ENCODE results near the gene XIAP. TPM values are rescaled to one million over a fixed set of nuclear protein-coding genes. Genes with fewer than 3 reads are reported as not detected.
"Not testable (repeated sequence)": the region's sequence is repeated elsewhere in the genome, so short reads cannot be mapped to it uniquely, and the experiment has no call there.

XIAP gene
- total and polyA plus RNA-seq, 2 experiments from 2014 or later, result 13.7 to 36.1 TPM

GRCh38 chrX:123834116-123834515, 25.7 kb upstream of the XIAP start:
- Histone ChIP-seq H3K4me2 (no peak overlapping the region), H4K20me1 (ENCODE audit: insufficient read depth, poor library complexity, severe bottlenecking) (no peaks in the 10 kb centered on the region), H2AFZ (no peak overlapping the region), H3K9me2 (replicated peaks; ENCODE audit: insufficient read depth) (no peaks in the 10 kb centered on the region), H3K27me3 (no peaks in the 10 kb centered on the region), H3K36me3 (replicated peaks; ENCODE audit: insufficient read depth, low read depth) (no peaks in the 10 kb centered on the region), H3K4me1 (ENCODE audit: insufficient read depth) (peaks cover 4% of the 10 kb centered on the region), H3K4me3 (no peak overlapping the region), H3K79me2 (no peaks in the 10 kb centered on the region), H3K27ac (peak overlapping the region; percentile 3), H3K9me3 (ENCODE audit: low read depth) (no peaks in the 10 kb centered on the region)
- 30% methylated on average over 1 of the region's 1 CpG for WGBS (ENCODE audit: low lambda C conversion rate, missing lambda C conversion rate)
- TF ChIP-seq EZH2 (IDR thresholded peaks at IDR 0.05; ENCODE audit: borderline replicate concordance) (no peak), CTCF (IDR thresholded peaks at IDR 0.05; ENCODE audit: poor library complexity) (no peak), EZH2phosphoT487 (IDR thresholded peaks at IDR 0.05; ENCODE audit: low read depth, severe bottlenecking, unreplicated experiment) (no peak)
- no peak for DNase-seq (ENCODE audit: low spot score)

DNA sequence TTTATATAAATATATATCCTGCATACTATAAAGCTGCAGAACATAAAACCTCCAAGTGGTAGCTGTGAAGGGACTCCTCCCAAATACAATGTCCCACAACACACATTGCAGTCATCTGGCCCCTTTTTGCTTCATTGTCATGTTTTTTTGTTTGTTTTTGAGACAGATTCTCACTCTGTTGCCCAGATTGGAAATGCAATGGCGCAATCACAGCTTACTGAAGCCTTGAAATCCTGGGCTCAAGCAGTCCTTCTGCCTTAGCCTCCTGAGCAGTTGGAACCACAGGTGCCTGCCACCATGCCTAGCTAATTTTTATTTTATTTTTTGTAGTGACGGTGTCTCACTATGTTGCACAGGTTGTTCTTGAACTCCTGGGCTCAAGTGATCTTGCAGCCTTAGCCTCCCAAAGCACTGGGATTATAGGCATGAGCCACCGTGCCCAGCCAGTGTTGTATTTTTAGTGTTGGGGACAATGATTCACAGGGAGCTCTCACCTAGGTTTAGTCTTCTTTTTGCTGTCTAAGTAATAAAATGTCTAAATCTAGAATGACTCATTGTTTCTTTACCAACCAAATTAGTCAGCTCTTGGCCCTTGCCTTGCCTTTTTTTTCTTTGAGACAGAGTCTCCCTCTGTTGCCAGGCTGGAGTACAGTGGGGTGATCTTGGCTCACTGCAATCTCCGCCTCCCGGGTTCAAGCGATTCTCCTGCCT, 24.0 kb upstream of the XIAP start:
- Histone ChIP-seq H3K4me1 (ENCODE audit: insufficient read depth) (no peaks in the 10 kb centered on the region), H4K20me1 (ENCODE audit: insufficient read depth, poor library complexity, severe bottlenecking) (no peaks in the 10 kb centered on the region), H3K27ac (peak overlapping the region; percentile 33), H3K36me3 (replicated peaks; ENCODE audit: insufficient read depth, low read depth) (no peaks in the 10 kb centered on the region), H3K27me3 (no peaks in the 10 kb centered on the region), H2AFZ (no peak overlapping the region), H3K4me2 (no peak overlapping the region), H3K4me3 (no peak overlapping the region), H3K9me3 (ENCODE audit: low read depth) (no peaks in the 10 kb centered on the region), H3K9me2 (replicated peaks; ENCODE audit: insufficient read depth) (no peaks in the 10 kb centered on the region), H3K79me2 (no peaks in the 10 kb centered on the region)
- no peak for TF ChIP-seq EZH2 (IDR thresholded peaks at IDR 0.05; ENCODE audit: borderline replicate concordance)
- TF ChIP-seq CTCF (IDR thresholded peaks at IDR 0.05; ENCODE audit: poor library complexity), result no peak
- TF ChIP-seq EZH2phosphoT487 (IDR thresholded peaks at IDR 0.05; ENCODE audit: low read depth, severe bottlenecking, unreplicated experiment), result no peak
- DNase-seq (ENCODE audit: low spot score), result peak; percentile 20
- 85% methylated on average over 6 of the region's 6 CpGs for WGBS (ENCODE audit: low lambda C conversion rate, missing lambda C conversion rate)

GRCh38 chrX:123845129-123845528, 14.7 kb upstream of the XIAP start:
- H3K4me2 ChIP-seq; H3K9me3 ChIP-seq (ENCODE audit: low read depth); H3K27me3 ChIP-seq; H2AFZ ChIP-seq; H3K4me3 ChIP-seq; H3K27ac ChIP-seq; H4K20me1 ChIP-seq (ENCODE audit: insufficient read depth, poor library complexity, severe bottlenecking); DNase-seq (ENCODE audit: low spot score); H3K9me2 ChIP-seq (replicated peaks; ENCODE audit: insufficient read depth); H3K79me2 ChIP-seq; H3K36me3 ChIP-seq (replicated peaks; ENCODE audit: insufficient read depth, low read depth); H3K4me1 ChIP-seq (ENCODE audit: insufficient read depth): not testable (repeated sequence)
- 90% methylated on average over 4 of the region's 4 CpGs for WGBS (ENCODE audit: low lambda C conversion rate, missing lambda C conversion rate)

DNA sequence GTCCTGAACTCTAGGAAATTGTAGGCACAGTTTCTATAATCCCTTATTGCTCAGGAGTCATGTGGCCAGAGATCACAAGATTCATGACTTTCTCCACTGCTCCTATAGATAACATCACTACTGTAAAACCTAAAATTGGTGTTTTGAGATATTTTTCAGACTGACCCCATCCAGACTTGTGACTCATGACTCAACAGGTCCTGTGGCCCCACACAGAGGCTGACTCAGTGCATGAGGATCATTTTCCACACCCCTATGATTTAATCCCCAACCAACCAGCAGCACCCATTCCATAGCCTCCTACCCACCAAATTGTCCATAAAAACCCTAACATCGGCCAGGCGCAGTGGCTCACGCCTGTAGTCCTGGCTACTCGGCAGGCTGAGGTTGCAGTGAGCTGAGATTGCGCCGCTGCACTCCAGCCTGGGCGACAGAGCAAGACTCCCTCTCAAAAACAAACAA, 13.2 kb upstream of the XIAP start:
- H3K27me3 ChIP-seq, result no peaks in the 10 kb centered on the region
- TF ChIP-seq CTCF (IDR thresholded peaks at IDR 0.05; ENCODE audit: poor library complexity) (no peak), EZH2phosphoT487 (IDR thresholded peaks at IDR 0.05; ENCODE audit: low read depth, severe bottlenecking, unreplicated experiment) (no peak), EZH2 (IDR thresholded peaks at IDR 0.05; ENCODE audit: borderline replicate concordance) (no peak)
- no peak overlapping the region for H3K27ac ChIP-seq
- DNase-seq (ENCODE audit: low spot score), result no peak
- 82% methylated on average over 7 of the region's 7 CpGs for WGBS (ENCODE audit: low lambda C conversion rate, missing lambda C conversion rate)
- no peak overlapping the region for H3K4me3 ChIP-seq
- no peaks in the 10 kb centered on the region for H3K79me2 ChIP-seq
- no peaks in the 10 kb centered on the region for H3K9me2 ChIP-seq (replicated peaks; ENCODE audit: insufficient read depth)
- no peaks in the 10 kb centered on the region for H3K4me1 ChIP-seq (ENCODE audit: insufficient read depth)
- no peaks in the 10 kb centered on the region for H3K9me3 ChIP-seq (ENCODE audit: low read depth)
- H3K4me2 ChIP-seq, result no peak overlapping the region
- no peaks in the 10 kb centered on the region for H4K20me1 ChIP-seq (ENCODE audit: insufficient read depth, poor library complexity, severe bottlenecking)
- no peaks in the 10 kb centered on the region for H3K36me3 ChIP-seq (replicated peaks; ENCODE audit: insufficient read depth, low read depth)
- no peak overlapping the region for H2AFZ ChIP-seq

Measured in hepatocyte (in vitro differentiated cells).